HCT116 (cell line): Measurements from ENCODE around the gene ZBTB39. TPM values are rescaled to one million over a fixed set of nuclear protein-coding genes. Genes with fewer than 3 reads are reported as not detected.

ENCODE experiments used
- ATAC-seq: fragments of 200-7000 bp; cut with Tn5 transposase; 2 replicates; pipeline ENCODE4 v1.9.1; 2020; ENCODE audit warnings: mild to moderate bottlenecking, moderate library complexity
- BruUV-seq: library from RNA; stranded (reverse); fragments of 400-500 nt; replicated peaks from 2 replicates; lab custom pipeline; 2021; lab: Mats Ljungman, UMichigan
- CTCF ChIA-PET: fragments of 300-600 bp; sonication (Branson Sonifier 250); formaldehyde crosslinking; loops from one replicate; lab custom pipeline; 2021; ENCODE audit warnings: antibody characterized with exemption; lab: Charles Lee
- POLR2A ChIA-PET: fragments of 300-600, 350-600 bp; sonication (Branson Sonifier 250); formaldehyde crosslinking; loops from one replicate; lab custom pipeline; 2021; ENCODE audit warnings: antibody characterized with exemption; lab: Charles Lee
- RAD21 ChIA-PET, 2 experiments: fragments of 300-600 bp; sonication (Branson Sonifier 250); formaldehyde crosslinking; loops; one replicate each; lab custom pipeline; 2023; ENCODE audit warnings: low total read pairs in 2 of 2; ENCODE audit not compliant: uncharacterized antibody in 2 of 2, unreplicated experiment in 2 of 2, low non-redundant PET in 1 of 2; lab: Charles Lee
- DNase-seq: peaks from one replicate; pipeline ENCODE4 v3.0.0-alpha.2; 2010; ENCODE audit warnings: low read depth, low spot score
- H2AFZ ChIP-seq: fragments of 200-600 bp; shearing (Covaris generic), sonication (generic); 2 replicates; pipeline ENCODE4 v1.6.1; 2017; ENCODE audit warnings: low read depth, mixed run types, mixed read lengths, antibody characterized with exemption, low read length; ENCODE audit not compliant: poor library complexity, severe bottlenecking
- H3K27ac ChIP-seq: 2 replicates; pipeline ENCODE4 v1.5.1; 2012; ENCODE audit warnings: low read depth, low read length
- H3K27me3 ChIP-seq: fragments of 200-600 bp; sonication (generic); 2 replicates; pipeline ENCODE4 v1.6.1; 2016; ENCODE audit warnings: mixed run types, low read length, mixed read lengths; ENCODE audit not compliant: insufficient read depth
- H3K36me3 ChIP-seq, 2 experiments: fragments of 200-500 bp in 1 of 2; fragments of 200-600 bp in 1 of 2; sonication (Bioruptor generic) in 1 of 2; sonication (generic) in 1 of 2; 2 replicates each; pipeline versions ENCODE4 v1.5.1 to v1.6.1; 2014 to 2016; ENCODE audit warnings: low read length in 2 of 2, inconsistent platforms in 1 of 2, mixed read lengths in 1 of 2, mixed run types in 1 of 2; ENCODE audit not compliant: insufficient read depth in 2 of 2, control insufficient read depth in 1 of 2
- H3K4me1 ChIP-seq, 2 experiments: fragments of 200-600 bp in 1 of 2; sonication (generic) in 1 of 2; 2 replicates each; pipeline versions ENCODE4 v1.5.1 to v1.6.1; 2012 to 2017; ENCODE audit warnings: low read length in 2 of 2, inconsistent platforms in 1 of 2, mild to moderate bottlenecking in 1 of 2, mixed read lengths in 1 of 2, mixed run types in 1 of 2, moderate library complexity in 1 of 2; ENCODE audit not compliant: insufficient read depth in 2 of 2, control insufficient read depth in 1 of 2
- H3K4me2 ChIP-seq: fragments of 200-600 bp; sonication (generic); 2 replicates; pipeline ENCODE4 v1.6.1; 2017; ENCODE audit warnings: mixed run types, low read length, mixed read lengths
- H3K4me3 ChIP-seq, 2 experiments: fragments of 200-600 bp in 1 of 2; sonication (generic) in 1 of 2; replicated peaks in 1 of 2; 2 replicates each; pipeline ENCODE4 v1.5.1; 2011 to 2016; ENCODE audit warnings: low read length in 2 of 2, control low read depth in 1 of 2, low read depth in 1 of 2, mild to moderate bottlenecking in 1 of 2, mixed read lengths in 1 of 2, mixed run types in 1 of 2
- H3K79me2 ChIP-seq: fragments of 200-600 bp; sonication (generic); 2 replicates; pipeline ENCODE4 v1.6.1; 2017; ENCODE audit warnings: mild to moderate bottlenecking, mixed run types, low read length, moderate library complexity, mixed read lengths; ENCODE audit not compliant: insufficient read depth
- H3K9ac ChIP-seq: fragments of 200-600 bp; sonication (generic); 2 replicates; pipeline ENCODE4 v1.6.1; 2016; ENCODE audit warnings: low read length, mixed read lengths
- H3K9me2 ChIP-seq: fragments of 200-600 bp; sonication (generic), shearing (Covaris generic); 2 replicates; pipeline ENCODE4 v1.6.1; 2017; ENCODE audit warnings: mixed run types, mild to moderate bottlenecking, moderate library complexity; ENCODE audit not compliant: insufficient read depth
- H3K9me3 ChIP-seq, 2 experiments: fragments of 200-500 bp in 1 of 2; fragments of 200-600 bp in 1 of 2; sonication (Bioruptor generic) in 1 of 2; sonication (generic) in 1 of 2; 2 replicates each; pipeline ENCODE4 v1.6.1; 2014 to 2017; ENCODE audit warnings: low read length in 2 of 2, mixed read lengths in 2 of 2, inconsistent platforms in 1 of 2, low read depth in 1 of 2, mild to moderate bottlenecking in 1 of 2, mixed run types in 1 of 2, moderate library complexity in 1 of 2; ENCODE audit not compliant: control insufficient read depth in 1 of 2, insufficient read depth in 1 of 2
- H4K20me1 ChIP-seq: fragments of 200-600 bp; sonication (generic), shearing (Covaris generic); 2 replicates; pipeline ENCODE4 v1.6.1; 2017; ENCODE audit warnings: mixed run types, mild to moderate bottlenecking, moderate library complexity; ENCODE audit not compliant: insufficient read depth
- CBX3 ChIP-seq: IDR thresholded peaks from 2 replicates; pipeline ENCODE4 v1.6.1; 2012; ENCODE audit warnings: low read depth
- CEBPB ChIP-seq: IDR thresholded peaks from 2 replicates; pipeline ENCODE4 v1.6.1; 2012; ENCODE audit warnings: low read depth
- EZH2 ChIP-seq: fragments of 200-600 bp; sonication (generic); IDR thresholded peaks from 2 replicates; pipeline ENCODE4 v1.6.1; 2017; ENCODE audit warnings: antibody characterized with exemption, mixed run types
- EZH2phosphoT487 ChIP-seq: fragments of 200-600 bp; IDR thresholded peaks from 2 replicates; pipeline ENCODE4 v1.6.1; 2018; ENCODE audit warnings: antibody characterized with exemption, borderline replicate concordance
- JUND ChIP-seq: IDR thresholded peaks from 2 replicates; pipeline ENCODE4 v1.6.1; 2012
- POLR2AphosphoS5 ChIP-seq: IDR thresholded peaks from 2 replicates; pipeline ENCODE4 v1.6.1; 2011; ENCODE audit warnings: mild to moderate bottlenecking, low read depth, low read length, moderate library complexity
- RAD21 ChIP-seq: IDR thresholded peaks from 2 replicates; pipeline ENCODE4 v1.6.1; 2012; ENCODE audit warnings: low read depth, mild to moderate bottlenecking
- REST ChIP-seq: IDR thresholded peaks from 2 replicates; pipeline ENCODE4 v1.6.1; 2012; ENCODE audit warnings: low read depth
- SP1 ChIP-seq: IDR thresholded peaks from 2 replicates; pipeline ENCODE4 v1.6.1; 2012; ENCODE audit warnings: low read depth
- SRF ChIP-seq: IDR thresholded peaks from 2 replicates; pipeline ENCODE4 v1.6.1; 2012; ENCODE audit warnings: low read depth
- YY1 ChIP-seq: IDR thresholded peaks from 2 replicates; pipeline ENCODE4 v1.6.1; 2011; ENCODE audit warnings: low read length, low read depth, moderate library complexity, mild to moderate bottlenecking; ENCODE audit not compliant: insufficient replicate concordance; ENCODE audit errors: extremely low read depth
- ZBTB33 ChIP-seq: IDR thresholded peaks from 2 replicates; pipeline ENCODE4 v1.6.1; 2011; ENCODE audit warnings: mild to moderate bottlenecking, low read length, moderate library complexity; ENCODE audit not compliant: insufficient replicate concordance; ENCODE audit errors: extremely low read depth
- ZFX ChIP-seq: fragments of 450-650 bp; IDR thresholded peaks from 2 replicates; pipeline ENCODE4 v1.6.1; 2017
- intact Hi-C: fragments of 100-400 bp; cut with micrococcal nuclease; formaldehyde crosslinking; loops from 2 replicates; pipeline ENCODE4 v1.10.0; 2022
- total RNA-seq: library from RNA; stranded (reverse); gene quantifications from one replicate; pipeline ENCODE4 v1.2.1, GENCODE V29; 2021; ENCODE audit not compliant: unreplicated experiment
- TF ChIP-seq, protein P1 (sequence below): IDR thresholded peaks from 2 replicates; pipeline ENCODE4 v1.6.1; 2012

Gene ZBTB39
- total RNA-seq, 1 experiment from 2014 or later = 12.3 TPM

DNA sequence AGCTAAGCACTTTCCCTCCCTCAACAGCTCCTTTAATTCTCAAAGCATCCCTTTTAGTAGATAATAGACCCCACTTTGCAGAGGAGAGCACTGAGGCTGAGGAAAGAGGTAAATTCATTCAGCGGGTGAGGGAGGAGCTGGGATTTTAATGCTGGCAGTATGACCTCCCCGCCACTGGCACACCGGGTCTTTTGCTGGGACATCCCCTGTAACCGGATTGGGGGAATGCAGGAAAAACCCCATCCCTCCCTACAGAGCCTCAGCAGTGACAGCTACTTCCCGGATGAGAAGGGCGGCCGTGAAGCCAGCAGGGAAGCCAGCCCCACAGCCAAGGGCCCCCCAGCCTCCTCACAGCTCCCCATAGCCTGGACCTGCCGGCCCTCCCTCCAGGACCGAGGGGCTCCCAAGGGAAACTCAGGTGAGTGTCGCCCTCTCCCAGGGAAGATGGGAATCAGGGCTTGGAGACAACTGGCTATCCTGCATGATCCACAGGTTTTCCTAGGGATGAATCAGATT, 12.1 kb downstream of the ZBTB39 start:
- H3K9ac ChIP-seq = no peak overlapping the region
- CTCF ChIA-PET = interaction anchor here (1.1 kb wide), 2 partner anchors 14 to 154 kb away, joined by 3 read pairs; no protein-coding TSS in a partner anchor
- H3K27ac ChIP-seq = no peak overlapping the region
- H3K27me3 ChIP-seq = no peaks in the 10 kb centered on the region
- no peaks in the 10 kb centered on the region; the same call in 1 of the 2 replicates for H3K79me2 ChIP-seq
- no peak overlapping the region for H3K4me3 ChIP-seq
- peaks cover 0 to 5% of the 10 kb centered on the region in 2 experiments; a peak in 1 of 4 replicates for H3K36me3 ChIP-seq
- intact Hi-C loops = no loop called here
- ATAC-seq (no peak), DNase-seq (no peak)
- no TSS peak for BruUV-seq
- no peaks in the 10 kb centered on the region for H3K9me3 ChIP-seq
- RAD21 ChIA-PET = no interaction called here
- TF ChIP-seq CBX3 = no peak
- H3K4me2 ChIP-seq = no peak overlapping the region
- no peaks in the 10 kb centered on the region for H3K9me2 ChIP-seq
- H4K20me1 ChIP-seq = no peaks in the 10 kb centered on the region
- POLR2A ChIA-PET = no interaction called here
- 0 out of 4 replicates have a peak, but pooled peaks cover 3 to 4% of the 10 kb centered on the region in 2 experiments for H3K4me1 ChIP-seq
- H2AFZ ChIP-seq = no peak overlapping the region

DNA sequence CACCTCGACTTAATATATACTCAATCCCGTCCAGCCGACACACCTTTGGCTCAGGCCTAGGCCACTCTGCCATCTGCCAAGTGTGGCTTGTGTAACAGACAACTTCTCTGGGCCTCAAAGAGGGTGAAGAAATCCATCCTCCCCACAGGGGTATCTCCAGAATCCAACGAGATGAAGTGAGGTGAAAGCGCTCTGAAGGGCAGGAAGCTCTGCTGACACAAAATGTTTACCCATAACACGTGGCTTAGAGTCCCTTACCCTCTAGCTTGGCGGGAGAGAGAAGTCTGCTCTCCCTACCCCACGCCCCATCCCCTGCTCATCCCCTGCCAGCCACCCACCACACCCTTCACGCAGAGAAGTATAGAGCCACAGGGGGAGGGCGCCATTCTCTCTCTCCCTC, 13.0 kb downstream of the ZBTB39 start:
- peaks cover 3 to 4% of the 10 kb centered on the region in 2 experiments; a peak in 1 of 4 replicates for H3K4me1 ChIP-seq
- intact Hi-C loops = no loop called here
- CTCF ChIA-PET = no interaction called here
- no peaks in the 10 kb centered on the region for H3K9me3 ChIP-seq
- H3K36me3 ChIP-seq = peaks cover 0 to 2% of the 10 kb centered on the region in 2 experiments; a peak in 1 of 4 replicates
- POLR2A ChIA-PET = no interaction called here
- no TSS peak for BruUV-seq
- no peak overlapping the region for H3K4me2 ChIP-seq
- RAD21 ChIA-PET = no interaction called here
- H3K79me2 ChIP-seq = no peaks in the 10 kb centered on the region
- H3K9ac ChIP-seq = no peak overlapping the region
- no peaks in the 10 kb centered on the region for H3K27me3 ChIP-seq
- ATAC-seq (no peak), DNase-seq (no peak)
- H2AFZ ChIP-seq = no peak overlapping the region
- H3K4me3 ChIP-seq = no peak overlapping the region
- no peak overlapping the region for H3K27ac ChIP-seq
- H4K20me1 ChIP-seq = no peaks in the 10 kb centered on the region
- H3K9me2 ChIP-seq = no peaks in the 10 kb centered on the region
- TF ChIP-seq YY1 = no peak
- TF ChIP-seq ZBTB33 = no peak
- TF ChIP-seq EZH2 = no peak
- TF ChIP-seq EZH2phosphoT487 = no peak
- TF ChIP-seq CBX3 = no peak
- TF ChIP-seq ZFX = no peak
- TF ChIP-seq SRF = no peak
- TF ChIP-seq CEBPB = no peak
- TF ChIP-seq, protein P1, sequence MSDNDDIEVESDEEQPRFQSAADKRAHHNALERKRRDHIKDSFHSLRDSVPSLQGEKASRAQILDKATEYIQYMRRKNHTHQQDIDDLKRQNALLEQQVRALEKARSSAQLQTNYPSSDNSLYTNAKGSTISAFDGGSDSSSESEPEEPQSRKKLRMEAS = no peak
- no peak for TF ChIP-seq JUND
- TF ChIP-seq POLR2AphosphoS5 = no peak
- TF ChIP-seq REST = no peak
- TF ChIP-seq RAD21 = no peak
- no peak for TF ChIP-seq SP1
